SU-DHL-6 (cell line): ENCODE data around the gene TSKU.

ENCODE experiments used
- H2AFZ ChIP-seq: fragments of 200-600 bp; sonication (generic); 2 replicates; pipeline ENCODE4 v1.6.1; 2014; ENCODE audit warnings: low read depth, mild to moderate bottlenecking, moderate library complexity, mixed read lengths, antibody characterized with exemption, low read length; ENCODE audit not compliant: severe bottlenecking
- H3F3A ChIP-seq: fragments of 200-600 bp; shearing (Covaris generic); 2 replicates; pipeline ENCODE4 v1.6.0; 2016; ENCODE audit warnings: antibody characterized with exemption, mild to moderate bottlenecking; ENCODE audit not compliant: insufficient read depth
- H3K27ac ChIP-seq: fragments of 200-600 bp; sonication (generic); 2 replicates; pipeline ENCODE4 v1.5.1; 2016; ENCODE audit warnings: low read depth, mild to moderate bottlenecking, low read length, moderate library complexity, mixed read lengths
- H3K27me3 ChIP-seq: fragments of 200-600 bp; sonication (generic), shearing (Covaris generic); 2 replicates; pipeline ENCODE4 v1.6.0; 2014; ENCODE audit warnings: mild to moderate bottlenecking, low read length
- H3K36me3 ChIP-seq: fragments of 200-600 bp; sonication (generic); 2 replicates; pipeline ENCODE4 v1.6.1; 2014; ENCODE audit warnings: mild to moderate bottlenecking, low read length, mixed read lengths
- H3K4me2 ChIP-seq: fragments of 300-600, 200-600 bp; shearing (Covaris generic), sonication (generic); 2 replicates; pipeline ENCODE4 v1.6.0; 2014; ENCODE audit warnings: low read length, low read depth, mild to moderate bottlenecking; ENCODE audit not compliant: poor library complexity, severe bottlenecking
- H3K4me3 ChIP-seq: fragments of 200-600 bp; sonication (generic); 2 replicates; pipeline ENCODE4 v1.5.1; 2014; ENCODE audit warnings: antibody characterized with exemption, low read length, mild to moderate bottlenecking, mixed read lengths; ENCODE audit not compliant: insufficient read depth, poor library complexity, severe bottlenecking
- H3K79me2 ChIP-seq: fragments of 200-600 bp; sonication (generic); 2 replicates; pipeline ENCODE4 v1.6.1; 2014; ENCODE audit warnings: mild to moderate bottlenecking, low read length, moderate library complexity; ENCODE audit not compliant: insufficient read depth
- H3K9ac ChIP-seq: fragments of 200-600 bp; sonication (generic); 2 replicates; pipeline ENCODE4 v1.7.0; 2014; ENCODE audit warnings: mild to moderate bottlenecking, low read length
- H3K9me2 ChIP-seq: fragments of 200-600 bp; sonication (generic); replicated peaks from 2 replicates; pipeline ENCODE4 v1.6.1; 2014; ENCODE audit warnings: low read length; ENCODE audit not compliant: insufficient read depth
- H3K9me3 ChIP-seq: fragments of 200-600 bp; sonication (generic); 2 replicates; pipeline ENCODE4 v1.6.1; 2014; ENCODE audit warnings: low read length, mixed read lengths; ENCODE audit not compliant: insufficient read depth
- H4K20me1 ChIP-seq: fragments of 200-600 bp; sonication (generic); 2 replicates; pipeline ENCODE4 v1.6.1; 2014; ENCODE audit warnings: low read depth, mild to moderate bottlenecking, antibody characterized with exemption, low read length, moderate library complexity, mixed read lengths
- CTCF ChIP-seq: fragments of 200-600 bp; sonication (generic); IDR thresholded peaks from one replicate; pipeline ENCODE4 v1.5.1; 2017; ENCODE audit warnings: antibody characterized with exemption, mild to moderate bottlenecking, low read length, moderate library complexity; ENCODE audit not compliant: insufficient read depth, poor library complexity, severe bottlenecking
- EZH2phosphoT487 ChIP-seq: fragments of 200-600 bp; sonication (generic), shearing (Covaris generic); conservative IDR thresholded peaks from 2 replicates; pipeline ENCODE4 v1.6.1; 2018; ENCODE audit warnings: mild to moderate bottlenecking, antibody characterized with exemption, low read length, moderate library complexity, mixed read lengths

The TSKU gene

GRCh38 chr11:76792505-76793264, 9.5 kb downstream of the TSKU start:
- no peaks in the 10 kb centered on the region for H3K79me2 ChIP-seq
- H3K36me3 ChIP-seq = no peaks in the 10 kb centered on the region
- H3K27ac ChIP-seq = no peak overlapping the region
- H3K9me3 ChIP-seq = no peaks in the 10 kb centered on the region
- H3K4me3 ChIP-seq = no peak overlapping the region
- H3F3A ChIP-seq = no peaks in the 10 kb centered on the region
- no peaks in the 10 kb centered on the region for H3K27me3 ChIP-seq
- H3K9me2 ChIP-seq = no peaks in the 10 kb centered on the region
- H2AFZ ChIP-seq = no peak overlapping the region
- no peak overlapping the region for H3K4me2 ChIP-seq
- no peaks in the 10 kb centered on the region for H4K20me1 ChIP-seq
- no peak overlapping the region for H3K9ac ChIP-seq
- TF ChIP-seq CTCF (no peak), EZH2phosphoT487 (no peak)

GRCh38 chr11:76793391-76794291, 10.5 kb downstream of the TSKU start:
- no peak overlapping the region for H3K4me2 ChIP-seq
- no peaks in the 10 kb centered on the region for H3K79me2 ChIP-seq
- H3K36me3 ChIP-seq = no peaks in the 10 kb centered on the region
- H2AFZ ChIP-seq = no peak overlapping the region
- H3K9me2 ChIP-seq = no peaks in the 10 kb centered on the region
- TF ChIP-seq CTCF (no peak), EZH2phosphoT487 (no peak)
- H3K27ac ChIP-seq = no peak overlapping the region
- no peaks in the 10 kb centered on the region for H3F3A ChIP-seq
- no peaks in the 10 kb centered on the region for H3K27me3 ChIP-seq
- H3K9me3 ChIP-seq = no peaks in the 10 kb centered on the region
- H3K4me3 ChIP-seq = no peak overlapping the region
- no peaks in the 10 kb centered on the region for H4K20me1 ChIP-seq
- H3K9ac ChIP-seq = no peak overlapping the region

- Histone ChIP-seq H3K9ac (no peak overlapping the region), H3K27ac (no peak overlapping the region), H3K36me3 (no peaks in the 10 kb centered on the region), H3K9me3 (no peaks in the 10 kb centered on the region), H3K4me2 (no peak overlapping the region), H3K4me3 (no peak overlapping the region), H3K9me2 (no peaks in the 10 kb centered on the region), H3K27me3 (no peaks in the 10 kb centered on the region), H2AFZ (no peak overlapping the region), H4K20me1 (no peaks in the 10 kb centered on the region), H3K79me2 (no peaks in the 10 kb centered on the region), H3F3A (no peaks in the 10 kb centered on the region)
- TF ChIP-seq EZH2phosphoT487 = no peak
- no peak for TF ChIP-seq CTCF
Observed at GRCh38 chr11:76794371-76795289, 11.5 kb downstream of the TSKU start.
